HCT116 (cell line): ENCODE results near the gene SYNJ2.

Source experiments
- ATF3 ChIP-seq: IDR thresholded peaks from 2 replicates; pipeline ENCODE4 v1.6.1; 2012
- CEBPB ChIP-seq: IDR thresholded peaks from 2 replicates; pipeline ENCODE4 v1.6.1; 2012; ENCODE audit warnings: low read depth
- CTCF ChIP-seq, 3 experiments: fragments of 200-600 bp in 1 of 3; sonication (generic) in 1 of 3; IDR thresholded peaks in 2 of 3; conservative IDR thresholded peaks in 1 of 3; 2 replicates each; pipeline ENCODE4 v1.5.1; 2012 to 2017; ENCODE audit warnings: low read depth in 2 of 3, low read length in 2 of 3, antibody characterized with exemption in 1 of 3, borderline replicate concordance in 1 of 3, control low read depth in 1 of 3, mild to moderate bottlenecking in 1 of 3, mixed read lengths in 1 of 3, mixed run types in 1 of 3, moderate library complexity in 1 of 3; ENCODE audit not compliant: insufficient read depth in 1 of 3
- EGR1 ChIP-seq: IDR thresholded peaks from 2 replicates; pipeline ENCODE4 v1.6.1; 2012; ENCODE audit warnings: low read depth
- EZH2 ChIP-seq: fragments of 200-600 bp; sonication (generic); IDR thresholded peaks from 2 replicates; pipeline ENCODE4 v1.6.1; 2017; ENCODE audit warnings: antibody characterized with exemption, mixed run types
- MAX ChIP-seq: IDR thresholded peaks from 2 replicates; pipeline ENCODE4 v1.6.1; 2012
- POLR2A ChIP-seq: IDR thresholded peaks from 2 replicates; pipeline ENCODE4 v1.7.0; 2011; ENCODE audit warnings: borderline replicate concordance; ENCODE audit not compliant: insufficient read depth, insufficient read length; ENCODE audit errors: extremely low read depth
- POLR2AphosphoS5 ChIP-seq: IDR thresholded peaks from 2 replicates; pipeline ENCODE4 v1.6.1; 2011; ENCODE audit warnings: mild to moderate bottlenecking, low read depth, low read length, moderate library complexity
- RAD21 ChIP-seq: IDR thresholded peaks from 2 replicates; pipeline ENCODE4 v1.6.1; 2012; ENCODE audit warnings: low read depth, mild to moderate bottlenecking
- REST ChIP-seq: IDR thresholded peaks from 2 replicates; pipeline ENCODE4 v1.6.1; 2012; ENCODE audit warnings: low read depth
- SP1 ChIP-seq: IDR thresholded peaks from 2 replicates; pipeline ENCODE4 v1.6.1; 2012; ENCODE audit warnings: low read depth
- ZFX ChIP-seq: fragments of 450-650 bp; IDR thresholded peaks from 2 replicates; pipeline ENCODE4 v1.6.1; 2017

- TF ChIP-seq CTCF (IDR thresholded peaks at IDR 0.05 in 2 of 3, conservative IDR thresholded peaks at IDR 0.05 in 1 of 3; ENCODE audit: borderline replicate concordance in 1 of 3, insufficient read depth in 1 of 3, low read depth in 2 of 3, low read length in 2 of 3): no peak
- TF ChIP-seq REST: no peak
- no peak for TF ChIP-seq POLR2A
- TF ChIP-seq MAX: no peak
- no peak for TF ChIP-seq EZH2
- TF ChIP-seq SP1: no peak
- TF ChIP-seq ATF3: no peak
- TF ChIP-seq POLR2AphosphoS5: no peak
- TF ChIP-seq EGR1: no peak
- no peak for TF ChIP-seq CEBPB
- TF ChIP-seq ZFX: no peak
- no peak for TF ChIP-seq RAD21
These were observed 16.4 kb downstream of the SYNJ2 start for GRCh38 chr6:157997893-157998608.
